Measurements from ENCODE around the gene ZC3H7A.
A peak's percentile ranks its signal among the peaks of the same experiment; 100 is the strongest.

Gene ZC3H7A

GRCh38 chr16:11794996-11795886 is 1.8 kb downstream of the ZC3H7A start:
- no peak overlapping the region for H4K5ac ChIP-seq (ENCODE audit: low read length)
- H2BK120ac ChIP-seq (ENCODE audit: low read depth, low read length): no peak overlapping the region
- no peak overlapping the region for H3K18ac ChIP-seq (ENCODE audit: low read length)
- DNase-seq: no peak
- H3K36me3 ChIP-seq (ENCODE audit: control insufficient read depth, insufficient read depth, low read length): no peaks in the 10 kb centered on the region
- H4K8ac ChIP-seq (ENCODE audit: low read depth, low read length): no peak overlapping the region
- H2AK5ac ChIP-seq (ENCODE audit: low read length): no peak overlapping the region
- peaks cover 2% of the 10 kb centered on the region for H3K4me1 ChIP-seq (ENCODE audit: control insufficient read depth, low read depth, low read length)
- peaks cover 24% of the 10 kb centered on the region for H3K79me1 ChIP-seq (ENCODE audit: low read length)
- H3K23ac ChIP-seq (ENCODE audit: low read length): no peak overlapping the region
- no peak overlapping the region for H2BK15ac ChIP-seq (replicated peaks; ENCODE audit: low read depth)
- peak overlapping the region; percentile 78 for H3K9ac ChIP-seq (ENCODE audit: low read length)
- peaks cover 57% of the 10 kb centered on the region for H3K79me2 ChIP-seq (ENCODE audit: control insufficient read depth, insufficient read depth, low read length)
- no peaks in the 10 kb centered on the region for H3K27me3 ChIP-seq (ENCODE audit: insufficient read depth, low read length, poor library complexity)
- WGBS (ENCODE audit: extremely low coverage, insufficient coverage, low lambda C conversion rate): no CpG with 5 or more reads among the region's 20 CpGs
- H3K27ac ChIP-seq (ENCODE audit: low read depth, low read length): no peak overlapping the region
- no peak overlapping the region for H3K4ac ChIP-seq (ENCODE audit: low read depth, low read length)
- peak overlapping the region; percentile 84 for H3K56ac ChIP-seq (ENCODE audit: low read length)
- H3K4me2 ChIP-seq (ENCODE audit: low read length): no peak overlapping the region
- no peak overlapping the region for H2BK5ac ChIP-seq (ENCODE audit: low read length)
- H3K4me3 ChIP-seq (ENCODE audit: low read length): no peak overlapping the region

- Histone ChIP-seq H3K18ac (ENCODE audit: low read length) (no peak overlapping the region), H3K79me2 (ENCODE audit: control insufficient read depth, insufficient read depth, low read length) (peaks cover 64% of the 10 kb centered on the region), H3K36me3 (ENCODE audit: control insufficient read depth, insufficient read depth, low read length) (no peaks in the 10 kb centered on the region), H3K23ac (ENCODE audit: low read length) (no peak overlapping the region), H3K27ac (ENCODE audit: low read depth, low read length) (no peak overlapping the region), H3K56ac (ENCODE audit: low read length) (no peak overlapping the region), H3K4ac (ENCODE audit: low read depth, low read length) (no peak overlapping the region), H3K27me3 (ENCODE audit: insufficient read depth, low read length, poor library complexity) (no peaks in the 10 kb centered on the region), H2BK15ac (replicated peaks; ENCODE audit: low read depth) (no peak overlapping the region), H2BK120ac (ENCODE audit: low read depth, low read length) (no peak overlapping the region), H2BK5ac (ENCODE audit: low read length) (no peak overlapping the region), H3K4me2 (ENCODE audit: low read length) (no peak overlapping the region), H4K5ac (ENCODE audit: low read length) (no peak overlapping the region), H3K4me3 (ENCODE audit: low read length) (no peak overlapping the region), H2AK5ac (ENCODE audit: low read length) (no peak overlapping the region), H3K4me1 (ENCODE audit: control insufficient read depth, low read depth, low read length) (peaks cover 2% of the 10 kb centered on the region), H4K8ac (ENCODE audit: low read depth, low read length) (no peak overlapping the region), H3K79me1 (ENCODE audit: low read length) (peaks cover 28% of the 10 kb centered on the region), H3K9ac (ENCODE audit: low read length) (no peak overlapping the region)
- DNase-seq: no peak
- no CpG with 5 or more reads among the region's 2 CpGs for WGBS (ENCODE audit: extremely low coverage, insufficient coverage, low lambda C conversion rate)
These were observed 2.6 kb downstream of the ZC3H7A start for GRCh38 chr16:11794447-11794846.

GRCh38 chr16:11793840-11794239 is 3.2 kb downstream of the ZC3H7A start:
- Histone ChIP-seq H3K4me1 (ENCODE audit: control insufficient read depth, low read depth, low read length) (peaks cover 2% of the 10 kb centered on the region), H3K79me1 (ENCODE audit: low read length) (peaks cover 28% of the 10 kb centered on the region), H3K4me3 (ENCODE audit: low read length) (no peak overlapping the region)

GRCh38 chr16:11792410-11793241 is 4.4 kb downstream of the ZC3H7A start:
- DNase-seq: no peak
- Histone ChIP-seq H3K79me1 (ENCODE audit: low read length) (peaks cover 29% of the 10 kb centered on the region), H2BK120ac (ENCODE audit: low read depth, low read length) (no peak overlapping the region), H3K9ac (ENCODE audit: low read length) (no peak overlapping the region), H3K23ac (ENCODE audit: low read length) (no peak overlapping the region), H3K4ac (ENCODE audit: low read depth, low read length) (no peak overlapping the region), H2BK5ac (ENCODE audit: low read length) (no peak overlapping the region), H3K4me2 (ENCODE audit: low read length) (no peak overlapping the region), H3K4me3 (ENCODE audit: low read length) (no peak overlapping the region), H4K5ac (ENCODE audit: low read length) (no peak overlapping the region), H3K56ac (ENCODE audit: low read length) (no peak overlapping the region), H3K79me2 (ENCODE audit: control insufficient read depth, insufficient read depth, low read length) (peaks cover 70% of the 10 kb centered on the region), H4K8ac (ENCODE audit: low read depth, low read length) (no peak overlapping the region), H3K4me1 (ENCODE audit: control insufficient read depth, low read depth, low read length) (no peaks in the 10 kb centered on the region), H3K18ac (ENCODE audit: low read length) (no peak overlapping the region), H2BK15ac (replicated peaks; ENCODE audit: low read depth) (no peak overlapping the region), H3K36me3 (ENCODE audit: control insufficient read depth, insufficient read depth, low read length) (no peaks in the 10 kb centered on the region), H3K27ac (ENCODE audit: low read depth, low read length) (no peak overlapping the region), H2AK5ac (ENCODE audit: low read length) (no peak overlapping the region), H3K27me3 (ENCODE audit: insufficient read depth, low read length, poor library complexity) (no peaks in the 10 kb centered on the region)
- no CpG with 5 or more reads among the region's 7 CpGs for WGBS (ENCODE audit: extremely low coverage, insufficient coverage, low lambda C conversion rate)

More at GRCh38 chr16:11793840-11794239, 3.2 kb downstream of the ZC3H7A start:
- Histone ChIP-seq H3K4me2 (ENCODE audit: low read length) (no peak overlapping the region), H4K8ac (ENCODE audit: low read depth, low read length) (no peak overlapping the region), H3K56ac (ENCODE audit: low read length) (no peak overlapping the region), H3K79me2 (ENCODE audit: control insufficient read depth, insufficient read depth, low read length) (peaks cover 67% of the 10 kb centered on the region), H2BK120ac (ENCODE audit: low read depth, low read length) (no peak overlapping the region), H4K5ac (ENCODE audit: low read length) (no peak overlapping the region), H3K9ac (ENCODE audit: low read length) (no peak overlapping the region), H3K4ac (ENCODE audit: low read depth, low read length) (no peak overlapping the region), H3K27ac (ENCODE audit: low read depth, low read length) (no peak overlapping the region), H2BK15ac (replicated peaks; ENCODE audit: low read depth) (no peak overlapping the region), H3K18ac (ENCODE audit: low read length) (no peak overlapping the region), H2AK5ac (ENCODE audit: low read length) (no peak overlapping the region), H3K36me3 (ENCODE audit: control insufficient read depth, insufficient read depth, low read length) (no peaks in the 10 kb centered on the region), H3K23ac (ENCODE audit: low read length) (no peak overlapping the region), H2BK5ac (ENCODE audit: low read length) (no peak overlapping the region), H3K27me3 (ENCODE audit: insufficient read depth, low read length, poor library complexity) (no peaks in the 10 kb centered on the region)
- no peak for DNase-seq
- no CpG with 5 or more reads among the region's 7 CpGs for WGBS (ENCODE audit: extremely low coverage, insufficient coverage, low lambda C conversion rate)

- no peak overlapping the region for H3K4me3 ChIP-seq (ENCODE audit: low read length)
- H3K56ac ChIP-seq (ENCODE audit: low read length): no peak overlapping the region
- no peak overlapping the region for H3K18ac ChIP-seq (ENCODE audit: low read length)
- no peak overlapping the region for H3K23ac ChIP-seq (ENCODE audit: low read length)
- H3K79me1 ChIP-seq (ENCODE audit: low read length): peaks cover 32% of the 10 kb centered on the region
- no peak overlapping the region for H2BK5ac ChIP-seq (ENCODE audit: low read length)
- no peaks in the 10 kb centered on the region for H3K4me1 ChIP-seq (ENCODE audit: control insufficient read depth, low read depth, low read length)
- no peak for DNase-seq
- no peak overlapping the region for H4K8ac ChIP-seq (ENCODE audit: low read depth, low read length)
- H3K36me3 ChIP-seq (ENCODE audit: control insufficient read depth, insufficient read depth, low read length): no peaks in the 10 kb centered on the region
- no peak overlapping the region for H3K4me2 ChIP-seq (ENCODE audit: low read length)
- no peak overlapping the region for H2BK15ac ChIP-seq (replicated peaks; ENCODE audit: low read depth)
- no peak overlapping the region for H2BK120ac ChIP-seq (ENCODE audit: low read depth, low read length)
- H3K27ac ChIP-seq (ENCODE audit: low read depth, low read length): no peak overlapping the region
- no peak overlapping the region for H2AK5ac ChIP-seq (ENCODE audit: low read length)
- no peak overlapping the region for H3K9ac ChIP-seq (ENCODE audit: low read length)
- no peaks in the 10 kb centered on the region for H3K27me3 ChIP-seq (ENCODE audit: insufficient read depth, low read length, poor library complexity)
- no peak overlapping the region for H4K5ac ChIP-seq (ENCODE audit: low read length)
- peaks cover 75% of the 10 kb centered on the region for H3K79me2 ChIP-seq (ENCODE audit: control insufficient read depth, insufficient read depth, low read length)
- no CpG with 5 or more reads among the region's 8 CpGs for whole genome bisulfite sequencing (ENCODE audit: extremely low coverage, insufficient coverage, low lambda C conversion rate)
- no peak overlapping the region for H3K4ac ChIP-seq (ENCODE audit: low read depth, low read length)
These were observed 5.8 kb downstream of the ZC3H7A start for GRCh38 chr16:11791144-11791828.

All from mesendoderm (in vitro differentiated cells).